Endodermal cell (in vitro differentiated cells): Measurements from ENCODE around the gene KIF18B. TPM values are rescaled to one million over a fixed set of nuclear protein-coding genes. Genes with fewer than 3 reads are reported as not detected.

Source experiments
- DNase-seq: peaks from one replicate; pipeline ENCODE4 v3.0.0-alpha.2; 2017
- H3K27ac ChIP-seq: 2 replicates; pipeline ENCODE4 v1.5.1; 2013; ENCODE audit warnings: mild to moderate bottlenecking, low read depth, low read length, moderate library complexity
- H3K27me3 ChIP-seq: 2 replicates; pipeline ENCODE4 v1.6.1; 2013; ENCODE audit warnings: mild to moderate bottlenecking, low read length, moderate library complexity; ENCODE audit not compliant: insufficient read depth, control insufficient read depth, poor library complexity, severe bottlenecking
- H3K36me3 ChIP-seq: 2 replicates; pipeline ENCODE4 v1.7.0; 2013; ENCODE audit warnings: mild to moderate bottlenecking, low read length, moderate library complexity; ENCODE audit not compliant: control insufficient read depth, insufficient read depth
- H3K4me1 ChIP-seq: one replicate; pipeline ENCODE4 v1.7.0; 2013; ENCODE audit warnings: low read length; ENCODE audit not compliant: control insufficient read depth, insufficient read depth
- H3K4me3 ChIP-seq: 2 replicates; pipeline ENCODE4 v1.5.1; 2013; ENCODE audit warnings: mild to moderate bottlenecking, low read length, moderate library complexity
- H3K9ac ChIP-seq: 2 replicates; pipeline ENCODE4 v1.6.1; 2013; ENCODE audit warnings: mild to moderate bottlenecking, low read length, moderate library complexity; ENCODE audit not compliant: poor library complexity, severe bottlenecking; ENCODE audit errors: extremely low read depth
- H3K9me3 ChIP-seq: 2 replicates; pipeline ENCODE4 v1.6.1; 2013; ENCODE audit warnings: mild to moderate bottlenecking, low read length, moderate library complexity; ENCODE audit not compliant: control insufficient read depth
- H3K27ac Mint-ChIP-seq: 2 replicates; pipeline ENCODE4 v1.8.0; 2020; ENCODE audit warnings: mixed read lengths
- H3K27me3 Mint-ChIP-seq: 2 replicates; pipeline ENCODE4 v1.8.0; 2021; ENCODE audit warnings: mild to moderate bottlenecking, mixed read lengths; ENCODE audit not compliant: insufficient read depth
- H3K36me3 Mint-ChIP-seq: 2 replicates; pipeline ENCODE4 v1.8.0; 2020; ENCODE audit warnings: low read depth, mixed read lengths
- H3K4me1 Mint-ChIP-seq: 2 replicates; pipeline ENCODE4 v1.8.0; 2020; ENCODE audit warnings: mixed read lengths
- H3K4me3 Mint-ChIP-seq: 2 replicates; pipeline ENCODE4 v1.8.0; 2020; ENCODE audit warnings: mild to moderate bottlenecking, moderate library complexity, mixed read lengths
- H3K9me3 Mint-ChIP-seq: 2 replicates; pipeline ENCODE4 v1.8.0; 2020; ENCODE audit warnings: mild to moderate bottlenecking, mixed read lengths
- CTCF ChIP-seq: fragments of 200-600 bp; sonication (generic); conservative IDR thresholded peaks from 2 replicates; pipeline ENCODE4 v1.5.0; 2021; ENCODE audit warnings: antibody characterized with exemption, mild to moderate bottlenecking
- WGBS, 2 experiments: methylation state at CpG; one replicate each; pipeline versions ENCODE4 v1.1.5 to v1.1.7; 2013; ENCODE audit warnings: missing lambda C conversion rate in 2 of 2, mixed read lengths in 1 of 2; ENCODE audit not compliant: insufficient coverage in 1 of 2, insufficient read length in 1 of 2; 5-methylcytosine and 5-hydroxymethylcytosine counted together
- total RNA-seq, 2 donors: library from RNA; stranded (reverse); fragmentation: NEBNext Ultra II Directional in 1 of 2; extraction: Animal tissue kit (Norgen Biotek cat#: 25700) in 1 of 2; gene quantifications; 2 replicates in 1 of 2; 3 replicates in 1 of 2; pipeline ENCODE4 v1.2.1, GENCODE V29; 2021

The KIF18B gene
- total RNA-seq, 2 donors from 2014 or later, result 43.5 to 64.7 TPM

- 11 to 12% methylated on average over 32 to 76 of the region's 76 CpGs for WGBS, 2 experiments
- TF ChIP-seq CTCF, result no peak
- Histone ChIP-seq H3K4me1 (no peaks in the 10 kb centered on the region), H3K4me3 (no peak overlapping the region), H3K9me3 (peaks cover 7% of the 10 kb centered on the region), H3K9ac (no peak overlapping the region), H3K27ac (no peak overlapping the region), H3K27me3 (peaks cover 75% of the 10 kb centered on the region), H3K36me3 (no peaks in the 10 kb centered on the region)
- Mint-ChIP-seq H3K9me3 (peaks cover 3% of the 10 kb centered on the region), H3K27me3 (peaks cover 83% of the 10 kb centered on the region), H3K4me1 (peaks cover 16% of the 10 kb centered on the region), H3K36me3 (no peaks in the 10 kb centered on the region), H3K4me3 (peak overlapping the region; percentile 22), H3K27ac (no peak overlapping the region)
- DNase-seq, result peak; percentile 83
These were observed 19.7 kb upstream of the KIF18B start for GRCh38 chr17:44967026-44967906.

GRCh38 chr17:44966348-44967025 lies 18.9 kb upstream of the KIF18B start:
- TF ChIP-seq CTCF, result no peak
- Histone ChIP-seq H3K36me3 (no peaks in the 10 kb centered on the region), H3K27me3 (peaks cover 75% of the 10 kb centered on the region), H3K9ac (no peak overlapping the region), H3K4me1 (no peaks in the 10 kb centered on the region), H3K27ac (no peak overlapping the region), H3K9me3 (peaks cover 7% of the 10 kb centered on the region), H3K4me3 (no peak overlapping the region)
- Mint-ChIP-seq H3K9me3 (peaks cover 3% of the 10 kb centered on the region), H3K27me3 (peaks cover 76% of the 10 kb centered on the region), H3K27ac (no peak overlapping the region), H3K36me3 (no peaks in the 10 kb centered on the region), H3K4me3 (peak overlapping the region; percentile 22), H3K4me1 (peaks cover 9% of the 10 kb centered on the region)
- peak; percentile 61 for DNase-seq
- WGBS, 2 experiments, result 33 to 41% methylated on average over 11 to 18 of the region's 21 CpGs

- no peak for DNase-seq
- H3K9me3 ChIP-seq, result peaks cover 7% of the 10 kb centered on the region
- no peaks in the 10 kb centered on the region for H3K4me1 ChIP-seq
- H3K4me3 ChIP-seq, result no peak overlapping the region
- 69 to 87% methylated on average over 5 of the region's 5 CpGs for WGBS, 2 experiments
- H3K36me3 Mint-ChIP-seq, result no peaks in the 10 kb centered on the region
- peaks cover 67% of the 10 kb centered on the region for H3K27me3 ChIP-seq
- H3K9me3 Mint-ChIP-seq, result peaks cover 3% of the 10 kb centered on the region
- H3K4me3 Mint-ChIP-seq, result no peak overlapping the region
- peak; percentile 22 for TF ChIP-seq CTCF
- no peak overlapping the region for H3K27ac ChIP-seq
- no peak overlapping the region for H3K9ac ChIP-seq
- no peak overlapping the region for H3K27ac Mint-ChIP-seq
- H3K36me3 ChIP-seq, result no peaks in the 10 kb centered on the region
- peaks cover 70% of the 10 kb centered on the region for H3K27me3 Mint-ChIP-seq
- H3K4me1 Mint-ChIP-seq, result peaks cover 9% of the 10 kb centered on the region
These were observed 18.1 kb upstream of the KIF18B start for GRCh38 chr17:44965481-44966234.
